ENCODE measurements around the gene PPP4R1. TPM values are rescaled to one million over a fixed set of nuclear protein-coding genes. Genes with fewer than 3 reads are reported as not detected.
"Not testable (repeated sequence)": the region's sequence is repeated elsewhere in the genome, so short reads cannot be mapped to it uniquely, and the experiment has no call there.

The PPP4R1 gene
- total RNA-seq, 2 experiments from 2014 or later = 35.7 to 40.2 TPM

DNA sequence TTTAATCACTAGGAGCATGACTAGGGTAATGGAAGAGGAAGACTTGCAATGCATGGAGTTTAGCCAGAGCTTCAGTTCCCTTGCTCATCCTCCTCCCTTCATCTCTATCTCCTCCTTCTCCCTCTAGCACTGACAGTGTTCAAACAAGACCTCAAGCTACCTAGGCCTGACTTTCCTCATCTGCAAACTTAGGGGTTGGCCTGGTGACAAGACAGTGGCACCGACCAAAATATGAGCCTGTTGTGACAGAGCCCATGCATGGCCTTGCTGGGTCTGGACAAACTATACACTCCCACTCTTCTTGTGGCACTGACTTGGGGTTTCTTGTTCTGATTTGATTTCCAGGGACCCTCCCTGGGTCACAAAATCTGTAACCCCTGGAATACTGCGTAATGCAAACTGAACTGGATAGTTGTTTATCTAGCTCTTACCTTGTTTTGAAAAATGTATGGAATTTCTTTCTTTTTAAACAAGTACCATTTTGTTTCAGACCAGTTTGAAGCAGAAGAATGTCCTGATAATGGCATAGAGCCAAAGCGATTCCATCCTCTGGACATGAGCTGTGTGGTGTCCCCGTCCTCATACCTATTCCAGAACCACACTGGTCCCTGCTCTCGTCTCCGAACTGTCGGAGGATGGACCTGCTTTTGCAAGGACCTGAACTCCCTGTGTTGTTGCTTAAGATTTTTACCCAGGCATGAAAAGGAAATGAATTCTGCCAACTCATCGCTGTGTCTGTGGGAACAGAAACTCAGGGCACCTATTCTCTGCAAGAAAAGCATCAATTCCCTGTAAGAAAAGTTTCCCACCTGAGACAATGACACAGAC lies 33.4 kb upstream of the PPP4R1 start:
- no peaks in the 10 kb centered on the region for H3K4me1 ChIP-seq (ENCODE audit: insufficient read depth, low read length)
- no peaks in the 10 kb centered on the region for H3K9me3 Mint-ChIP-seq
- H3K4me3 Mint-ChIP-seq = no peak overlapping the region
- DNase-seq (peak in 2 of 14 experiments; percentile 1 to 14), ATAC-seq (ENCODE audit: poor library complexity) (no peak)
- TF ChIP-seq, protein P1, sequence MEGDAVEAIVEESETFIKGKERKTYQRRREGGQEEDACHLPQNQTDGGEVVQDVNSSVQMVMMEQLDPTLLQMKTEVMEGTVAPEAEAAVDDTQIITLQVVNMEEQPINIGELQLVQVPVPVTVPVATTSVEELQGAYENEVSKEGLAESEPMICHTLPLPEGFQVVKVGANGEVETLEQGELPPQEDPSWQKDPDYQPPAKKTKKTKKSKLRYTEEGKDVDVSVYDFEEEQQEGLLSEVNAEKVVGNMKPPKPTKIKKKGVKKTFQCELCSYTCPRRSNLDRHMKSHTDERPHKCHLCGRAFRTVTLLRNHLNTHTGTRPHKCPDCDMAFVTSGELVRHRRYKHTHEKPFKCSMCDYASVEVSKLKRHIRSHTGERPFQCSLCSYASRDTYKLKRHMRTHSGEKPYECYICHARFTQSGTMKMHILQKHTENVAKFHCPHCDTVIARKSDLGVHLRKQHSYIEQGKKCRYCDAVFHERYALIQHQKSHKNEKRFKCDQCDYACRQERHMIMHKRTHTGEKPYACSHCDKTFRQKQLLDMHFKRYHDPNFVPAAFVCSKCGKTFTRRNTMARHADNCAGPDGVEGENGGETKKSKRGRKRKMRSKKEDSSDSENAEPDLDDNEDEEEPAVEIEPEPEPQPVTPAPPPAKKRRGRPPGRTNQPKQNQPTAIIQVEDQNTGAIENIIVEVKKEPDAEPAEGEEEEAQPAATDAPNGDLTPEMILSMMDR (IDR thresholded peaks at IDR 0.05) = no peak
- no peaks in the 10 kb centered on the region for H3K4me1 Mint-ChIP-seq (ENCODE audit: low read depth)
- no peaks in the 10 kb centered on the region for H3K36me3 ChIP-seq (ENCODE audit: insufficient read depth, low read length)
- intact Hi-C loops (cut with DNase I, micrococcal nuclease) = no loop called here
- H3K27me3 Mint-ChIP-seq = peaks cover 3% of the 10 kb centered on the region
- H3K9me3 ChIP-seq (ENCODE audit: control insufficient read depth in 1 of 2, insufficient read depth in 1 of 2, low read length in 2 of 2) = no peaks in the 10 kb centered on the region
- CTCF ChIA-PET = no interaction called here
- no peak overlapping the region for H3K27ac ChIP-seq (ENCODE audit: low read depth in 1 of 2, low read length in 2 of 2)
- POLR2A ChIA-PET = no interaction called here
- peaks cover 0 to 1% of the 10 kb centered on the region in 2 experiments for H3K27me3 ChIP-seq (ENCODE audit: control insufficient read depth in 1 of 2, insufficient read depth in 2 of 2, low read length in 2 of 2)
- no peak overlapping the region for H3K27ac Mint-ChIP-seq
- no peaks in the 10 kb centered on the region for H3K36me3 Mint-ChIP-seq (ENCODE audit: low read depth)
- no peak overlapping the region for H3K4me3 ChIP-seq (ENCODE audit: low read length)

DNA sequence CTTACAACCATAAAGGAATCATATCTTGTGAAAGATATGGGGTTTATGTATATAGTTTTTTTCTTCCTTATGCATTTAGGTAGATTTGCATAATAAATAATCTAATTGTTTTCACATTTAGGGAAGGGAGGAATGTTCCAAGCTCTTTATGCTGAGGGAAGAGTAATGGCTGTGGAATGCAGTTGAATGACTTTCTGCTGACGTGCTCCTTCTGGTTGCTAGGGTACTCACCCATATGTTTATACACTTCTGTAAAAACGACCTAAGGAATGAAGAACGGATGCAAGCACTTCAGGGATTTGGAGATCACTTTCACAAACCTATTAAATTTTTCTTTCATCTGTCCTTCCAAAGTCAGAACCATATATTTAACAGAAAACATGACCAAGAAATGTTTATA lies 29.2 kb upstream of the PPP4R1 start:
- Mint-ChIP-seq H3K4me1 (ENCODE audit: low read depth) (no peaks in the 10 kb centered on the region), H3K4me3 (no peak overlapping the region)
- no peak for ATAC-seq (ENCODE audit: poor library complexity)

DNA sequence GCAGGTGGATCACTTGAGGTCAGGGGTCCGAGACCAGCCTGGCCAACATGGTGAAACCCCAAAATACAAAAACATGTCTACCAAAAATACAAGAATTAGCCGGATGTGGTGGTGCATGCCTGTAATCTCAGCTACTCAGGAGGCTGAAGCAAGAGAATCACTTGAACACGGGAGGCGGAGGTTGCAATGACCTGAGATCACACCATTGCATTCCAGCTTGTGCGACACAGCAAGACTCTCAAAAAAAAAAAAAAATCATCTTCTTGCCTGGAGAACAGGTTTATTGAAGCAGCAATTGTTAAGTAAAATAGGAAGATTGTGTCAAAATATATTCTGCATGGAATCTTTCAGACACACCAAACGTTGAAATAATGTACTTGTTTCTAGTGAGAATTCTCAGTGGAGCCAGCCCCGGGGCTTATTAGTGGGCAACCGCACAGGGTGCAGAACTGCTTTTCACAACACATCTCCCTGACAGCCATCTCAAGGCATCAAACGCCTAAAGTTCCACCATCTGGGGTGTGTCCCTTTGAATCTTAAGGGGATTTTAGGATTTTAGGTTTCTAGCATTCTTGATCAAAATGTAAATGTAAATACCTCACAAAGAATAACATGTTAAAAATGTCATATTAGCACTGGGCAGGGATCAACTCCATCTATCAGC lies 28.6 kb upstream of the PPP4R1 start:
- Mint-ChIP-seq H3K36me3 (ENCODE audit: low read depth) (no peaks in the 10 kb centered on the region), H3K4me3 (no peak overlapping the region), H3K27ac (no peak overlapping the region), H3K27me3 (peaks cover 3% of the 10 kb centered on the region), H3K9me3 (no peaks in the 10 kb centered on the region), H3K4me1 (ENCODE audit: low read depth) (no peaks in the 10 kb centered on the region)
- DNase-seq (no peak), ATAC-seq (ENCODE audit: poor library complexity) (no peak)
- Histone ChIP-seq H3K4me3 (ENCODE audit: low read length) (no peak overlapping the region), H3K27me3 (ENCODE audit: control insufficient read depth in 1 of 2, insufficient read depth in 2 of 2, low read length in 2 of 2) (peaks cover 0 to 5% of the 10 kb centered on the region in 2 experiments), H3K27ac (ENCODE audit: low read depth in 1 of 2, low read length in 2 of 2) (no peak overlapping the region), H3K9me3 (ENCODE audit: control insufficient read depth in 1 of 2, insufficient read depth in 1 of 2, low read length in 2 of 2) (no peaks in the 10 kb centered on the region), H3K36me3 (ENCODE audit: insufficient read depth, low read length) (no peaks in the 10 kb centered on the region), H3K4me1 (ENCODE audit: insufficient read depth, low read length) (no peaks in the 10 kb centered on the region)
- TF ChIP-seq, protein P1 (IDR thresholded peaks at IDR 0.05) = no peak
- intact Hi-C loops (cut with DNase I, micrococcal nuclease) = no loop called here
- ChIA-PET CTCF (no interaction called here), POLR2A (no interaction called here)

More for the DNA sequence above, 29.2 kb upstream of the PPP4R1 start:
- intact Hi-C loops (cut with DNase I, micrococcal nuclease) = no loop called here
- Histone ChIP-seq H3K9me3 (ENCODE audit: control insufficient read depth in 1 of 2, insufficient read depth in 1 of 2, low read length in 2 of 2) (no peaks in the 10 kb centered on the region), H3K27me3 (ENCODE audit: control insufficient read depth in 1 of 2, insufficient read depth in 2 of 2, low read length in 2 of 2) (peaks cover 0 to 5% of the 10 kb centered on the region in 2 experiments), H3K27ac (ENCODE audit: low read depth in 1 of 2, low read length in 2 of 2) (no peak overlapping the region), H3K4me3 (ENCODE audit: low read length) (no peak overlapping the region), H3K4me1 (ENCODE audit: insufficient read depth, low read length) (no peaks in the 10 kb centered on the region), H3K36me3 (ENCODE audit: insufficient read depth, low read length) (no peaks in the 10 kb centered on the region)
- CTCF ChIA-PET = no interaction called here
- H3K36me3 Mint-ChIP-seq (ENCODE audit: low read depth) = no peaks in the 10 kb centered on the region
- DNase-seq = no peak
- TF ChIP-seq, protein P1 (IDR thresholded peaks at IDR 0.05) = no peak
- POLR2A ChIA-PET = no interaction called here
- no peaks in the 10 kb centered on the region for H3K9me3 Mint-ChIP-seq
- no peak overlapping the region for H3K27ac Mint-ChIP-seq
- peaks cover 3% of the 10 kb centered on the region for H3K27me3 Mint-ChIP-seq

DNA sequence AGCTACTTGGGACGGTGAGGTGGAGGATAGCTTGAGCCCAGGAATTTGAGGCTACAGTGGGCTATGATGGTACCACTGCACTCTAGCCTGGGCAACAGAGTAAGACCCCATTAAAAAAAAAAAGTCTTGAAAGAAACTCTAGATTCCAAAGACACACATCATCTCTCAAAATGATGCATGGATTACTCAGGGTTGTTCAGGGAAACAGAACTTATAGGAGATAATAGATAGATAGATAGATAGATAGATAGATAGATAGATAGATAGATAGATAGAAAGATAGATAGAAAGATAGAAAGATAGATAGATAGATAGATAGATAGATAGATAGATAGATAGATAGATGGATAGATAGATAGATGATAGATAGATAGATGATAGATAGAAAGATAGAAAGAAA lies 26.7 kb upstream of the PPP4R1 start:
- POLR2A ChIA-PET; H3K36me3 ChIP-seq (ENCODE audit: insufficient read depth, low read length); H3K36me3 Mint-ChIP-seq (ENCODE audit: low read depth); H3K4me3 Mint-ChIP-seq; H3K9me3 Mint-ChIP-seq; H3K27me3 Mint-ChIP-seq; ATAC-seq (ENCODE audit: poor library complexity); CTCF ChIA-PET; H3K4me3 ChIP-seq (ENCODE audit: low read length); intact Hi-C loops (cut with DNase I, micrococcal nuclease); DNase-seq; H3K4me1 ChIP-seq (ENCODE audit: insufficient read depth, low read length); H3K4me1 Mint-ChIP-seq (ENCODE audit: low read depth); H3K27ac ChIP-seq (ENCODE audit: low read depth in 1 of 2, low read length in 2 of 2); H3K9me3 ChIP-seq (ENCODE audit: control insufficient read depth in 1 of 2, insufficient read depth in 1 of 2, low read length in 2 of 2); H3K27me3 ChIP-seq (ENCODE audit: control insufficient read depth in 1 of 2, insufficient read depth in 2 of 2, low read length in 2 of 2); H3K27ac Mint-ChIP-seq: not testable (repeated sequence)
